ENCODE data around the gene SOX15.
"Not testable (repeated sequence)": the region's sequence is repeated elsewhere in the genome, so short reads cannot be mapped to it uniquely, and the experiment has no call there.

SOX15 gene

GRCh38 chr17:7610641-7611040 lies 20.7 kb upstream of the SOX15 start:
- no peaks in the 10 kb centered on the region for H3K9me2 ChIP-seq (replicated peaks; ENCODE audit: low read depth, low read length)
- peak overlapping the region; percentile 17 for H3K4me3 ChIP-seq (ENCODE audit: low read length, poor library complexity, severe bottlenecking)
- H3K9ac ChIP-seq (ENCODE audit: low read depth, low read length, poor library complexity, severe bottlenecking): no peak overlapping the region
- peaks cover 45% of the 10 kb centered on the region for H4K20me1 ChIP-seq (ENCODE audit: insufficient read depth, low read length, poor library complexity, severe bottlenecking)
- H3F3A ChIP-seq (ENCODE audit: low read depth): no peaks in the 10 kb centered on the region
- TF ChIP-seq CTCF (conservative IDR thresholded peaks at IDR 0.05; ENCODE audit: low read length) (no peak), EZH2phosphoT487 (IDR thresholded peaks at IDR 0.05; ENCODE audit: borderline replicate concordance) (no peak)
- H3K36me3 ChIP-seq (ENCODE audit: insufficient read depth, low read length): peaks cover 3% of the 10 kb centered on the region; the same call in 1 of the 2 replicates
- peak overlapping the region; percentile 97 for H3K4me2 ChIP-seq (ENCODE audit: low read depth, low read length, poor library complexity, severe bottlenecking)
- H3K4me1 ChIP-seq (ENCODE audit: insufficient read depth, low read length, poor library complexity, severe bottlenecking): peaks cover 48% of the 10 kb centered on the region
- no peak overlapping the region for H2AFZ ChIP-seq (ENCODE audit: low read length)
- no peaks in the 10 kb centered on the region for H3K27me3 ChIP-seq (ENCODE audit: insufficient read depth, low read length, poor library complexity, severe bottlenecking)
- H3K9me3 ChIP-seq (ENCODE audit: insufficient read depth, low read depth, low read length): no peaks in the 10 kb centered on the region
- H3K79me2 ChIP-seq (ENCODE audit: insufficient read depth, low read length): peaks cover 57% of the 10 kb centered on the region

GRCh38 chr17:7606280-7606679 lies 16.4 kb upstream of the SOX15 start:
- Histone ChIP-seq H3K9me2 (replicated peaks; ENCODE audit: low read depth, low read length) (no peaks in the 10 kb centered on the region), H3K9me3 (ENCODE audit: insufficient read depth, low read depth, low read length) (no peaks in the 10 kb centered on the region), H2AFZ (ENCODE audit: low read length) (no peak overlapping the region), H3K36me3 (ENCODE audit: insufficient read depth, low read length) (peaks cover 33% of the 10 kb centered on the region; the same call in 1 of the 2 replicates), H3F3A (ENCODE audit: low read depth) (no peaks in the 10 kb centered on the region), H3K27me3 (ENCODE audit: insufficient read depth, low read length, poor library complexity, severe bottlenecking) (no peaks in the 10 kb centered on the region), H3K79me2 (ENCODE audit: insufficient read depth, low read length) (peaks cover 26% of the 10 kb centered on the region), H3K9ac (ENCODE audit: low read depth, low read length, poor library complexity, severe bottlenecking) (no peak overlapping the region), H4K20me1 (ENCODE audit: insufficient read depth, low read length, poor library complexity, severe bottlenecking) (peaks cover 18% of the 10 kb centered on the region), H3K4me3 (ENCODE audit: low read length, poor library complexity, severe bottlenecking) (no peak overlapping the region), H3K4me1 (ENCODE audit: insufficient read depth, low read length, poor library complexity, severe bottlenecking) (peaks cover 22% of the 10 kb centered on the region), H3K4me2 (ENCODE audit: low read depth, low read length, poor library complexity, severe bottlenecking) (peak overlapping the region; percentile 1)
- no peak for TF ChIP-seq CTCF (conservative IDR thresholded peaks at IDR 0.05; ENCODE audit: low read length)
- TF ChIP-seq EZH2phosphoT487 (IDR thresholded peaks at IDR 0.05; ENCODE audit: borderline replicate concordance): no peak

GRCh38 chr17:7597561-7597960 lies 7.7 kb upstream of the SOX15 start:
- not testable (repeated sequence) for H3K4me3 ChIP-seq (ENCODE audit: low read length, poor library complexity, severe bottlenecking); H3K4me1 ChIP-seq (ENCODE audit: insufficient read depth, low read length, poor library complexity, severe bottlenecking); H3F3A ChIP-seq (ENCODE audit: low read depth); H2AFZ ChIP-seq (ENCODE audit: low read length); H3K9me2 ChIP-seq (replicated peaks; ENCODE audit: low read depth, low read length); H3K27me3 ChIP-seq (ENCODE audit: insufficient read depth, low read length, poor library complexity, severe bottlenecking); H3K9me3 ChIP-seq (ENCODE audit: insufficient read depth, low read depth, low read length); H3K4me2 ChIP-seq (ENCODE audit: low read depth, low read length, poor library complexity, severe bottlenecking); H4K20me1 ChIP-seq (ENCODE audit: insufficient read depth, low read length, poor library complexity, severe bottlenecking); H3K79me2 ChIP-seq (ENCODE audit: insufficient read depth, low read length); H3K9ac ChIP-seq (ENCODE audit: low read depth, low read length, poor library complexity, severe bottlenecking)
- peaks cover 72% of the 10 kb centered on the region; the same call in 1 of the 2 replicates for H3K36me3 ChIP-seq (ENCODE audit: insufficient read depth, low read length)

- Histone ChIP-seq H3K36me3 (ENCODE audit: insufficient read depth, low read length) (peaks cover 62% of the 10 kb centered on the region; the same call in 1 of the 2 replicates), H3K79me2 (ENCODE audit: insufficient read depth, low read length) (no peaks in the 10 kb centered on the region)
These were observed 3.4 kb upstream of the SOX15 start for GRCh38 chr17:7593296-7593695.

More at GRCh38 chr17:7593296-7593695, 3.4 kb upstream of the SOX15 start:
- no peak overlapping the region for H3K4me3 ChIP-seq (ENCODE audit: low read length, poor library complexity, severe bottlenecking)
- H2AFZ ChIP-seq (ENCODE audit: low read length): no peak overlapping the region
- H3K9me2 ChIP-seq (replicated peaks; ENCODE audit: low read depth, low read length): no peaks in the 10 kb centered on the region
- H3K9ac ChIP-seq (ENCODE audit: low read depth, low read length, poor library complexity, severe bottlenecking): no peak overlapping the region
- H3F3A ChIP-seq (ENCODE audit: low read depth): no peaks in the 10 kb centered on the region
- H3K4me2 ChIP-seq (ENCODE audit: low read depth, low read length, poor library complexity, severe bottlenecking): no peak overlapping the region
- H3K27me3 ChIP-seq (ENCODE audit: insufficient read depth, low read length, poor library complexity, severe bottlenecking): no peaks in the 10 kb centered on the region
- TF ChIP-seq CTCF (conservative IDR thresholded peaks at IDR 0.05; ENCODE audit: low read length) (no peak), EZH2phosphoT487 (IDR thresholded peaks at IDR 0.05; ENCODE audit: borderline replicate concordance) (no peak)
- H3K4me1 ChIP-seq (ENCODE audit: insufficient read depth, low read length, poor library complexity, severe bottlenecking): no peaks in the 10 kb centered on the region
- H4K20me1 ChIP-seq (ENCODE audit: insufficient read depth, low read length, poor library complexity, severe bottlenecking): no peaks in the 10 kb centered on the region
- no peaks in the 10 kb centered on the region for H3K9me3 ChIP-seq (ENCODE audit: insufficient read depth, low read depth, low read length)
